ENCODE data around the gene FUT8.
"Not testable (repeated sequence)": the region's sequence is repeated elsewhere in the genome, so short reads cannot be mapped to it uniquely, and the experiment has no call there.

Gene FUT8

DNA sequence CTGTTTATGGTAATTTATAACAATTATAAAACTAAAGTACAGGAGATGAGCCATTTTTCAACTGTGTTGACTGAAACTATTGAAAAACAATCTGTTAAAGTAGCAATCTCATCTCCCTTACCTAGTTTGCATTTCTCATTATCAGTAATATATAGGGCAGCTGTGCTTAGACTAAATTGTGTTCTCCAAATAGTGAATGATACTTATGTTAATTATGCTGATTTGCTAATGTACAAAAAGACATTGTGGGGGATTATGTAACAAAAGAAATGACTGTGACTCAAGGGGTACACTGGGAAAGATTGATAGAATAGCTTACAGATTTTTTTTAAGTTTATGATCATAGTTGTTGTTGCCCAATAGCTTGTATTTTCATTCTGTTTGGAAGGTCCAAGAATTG, 207.7 kb downstream of the FUT8 start:
- Histone ChIP-seq H3K4me3 (ENCODE audit: low read length) (no peak overlapping the region), H3K4me1 (ENCODE audit: control insufficient read depth, insufficient read depth, low read length) (no peaks in the 10 kb centered on the region), H3K36me3 (ENCODE audit: control insufficient read depth, insufficient read depth, low read length) (peaks cover 4% of the 10 kb centered on the region), H3K27me3 (ENCODE audit: control insufficient read depth, insufficient read depth, low read length) (no peaks in the 10 kb centered on the region), H3K9me3 (ENCODE audit: control insufficient read depth, low read length) (no peaks in the 10 kb centered on the region), H3K9ac (ENCODE audit: low read length) (no peak overlapping the region)

DNA sequence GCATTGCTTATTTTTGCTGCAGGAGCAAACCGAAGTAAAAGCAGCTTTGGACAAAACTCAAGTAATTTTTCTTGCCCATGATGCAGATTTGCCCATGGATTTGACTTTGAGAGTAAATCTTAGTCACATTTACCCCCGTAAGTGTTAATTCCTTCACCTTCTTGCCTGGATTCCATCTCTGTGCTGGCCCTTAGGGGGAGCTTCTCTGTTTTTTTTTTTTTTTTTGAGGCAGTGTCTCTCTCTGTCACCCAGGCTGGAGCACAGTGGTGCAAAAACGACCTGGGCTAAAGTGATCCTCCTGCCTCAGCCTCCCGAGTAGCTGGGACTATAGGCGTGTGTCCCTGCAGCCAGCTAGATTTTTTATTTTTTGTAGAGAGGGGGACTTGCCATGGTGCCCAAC, 210.2 kb downstream of the FUT8 start:
- H3K4me3 ChIP-seq (ENCODE audit: low read length): no peak overlapping the region
- no peaks in the 10 kb centered on the region for H3K4me1 ChIP-seq (ENCODE audit: control insufficient read depth, insufficient read depth, low read length)
- H3K27me3 ChIP-seq (ENCODE audit: control insufficient read depth, insufficient read depth, low read length): no peaks in the 10 kb centered on the region
- peaks cover 4% of the 10 kb centered on the region for H3K36me3 ChIP-seq (ENCODE audit: control insufficient read depth, insufficient read depth, low read length)
- no peak overlapping the region for H3K9ac ChIP-seq (ENCODE audit: low read length)
- H3K9me3 ChIP-seq (ENCODE audit: control insufficient read depth, low read length): no peaks in the 10 kb centered on the region

DNA sequence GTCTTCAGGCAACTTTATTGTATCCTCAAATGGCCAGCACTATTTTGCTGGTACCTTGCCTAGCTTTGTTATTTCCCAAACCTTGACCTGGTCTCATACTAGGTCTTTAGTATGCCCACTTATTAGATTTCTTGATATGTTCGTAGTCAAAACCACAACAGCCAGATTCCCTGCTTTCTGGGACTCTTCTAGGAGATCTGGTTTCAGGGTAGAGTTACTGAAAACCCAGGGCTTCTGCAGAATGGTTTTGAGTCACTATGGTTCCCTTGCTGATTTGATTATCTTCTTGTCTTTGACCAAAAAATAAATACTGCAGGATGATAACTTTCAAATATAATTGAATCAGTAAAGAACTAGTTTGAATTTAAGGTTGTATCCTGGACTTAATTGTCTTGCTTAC, 211.2 kb downstream of the FUT8 start:
- Histone ChIP-seq H3K27me3 (ENCODE audit: control insufficient read depth, insufficient read depth, low read length) (no peaks in the 10 kb centered on the region), H3K4me1 (ENCODE audit: control insufficient read depth, insufficient read depth, low read length) (no peaks in the 10 kb centered on the region), H3K9ac (ENCODE audit: low read length) (no peak overlapping the region), H3K4me3 (ENCODE audit: low read length) (no peak overlapping the region), H3K9me3 (ENCODE audit: control insufficient read depth, low read length) (no peaks in the 10 kb centered on the region), H3K36me3 (ENCODE audit: control insufficient read depth, insufficient read depth, low read length) (peaks cover 4% of the 10 kb centered on the region)

DNA sequence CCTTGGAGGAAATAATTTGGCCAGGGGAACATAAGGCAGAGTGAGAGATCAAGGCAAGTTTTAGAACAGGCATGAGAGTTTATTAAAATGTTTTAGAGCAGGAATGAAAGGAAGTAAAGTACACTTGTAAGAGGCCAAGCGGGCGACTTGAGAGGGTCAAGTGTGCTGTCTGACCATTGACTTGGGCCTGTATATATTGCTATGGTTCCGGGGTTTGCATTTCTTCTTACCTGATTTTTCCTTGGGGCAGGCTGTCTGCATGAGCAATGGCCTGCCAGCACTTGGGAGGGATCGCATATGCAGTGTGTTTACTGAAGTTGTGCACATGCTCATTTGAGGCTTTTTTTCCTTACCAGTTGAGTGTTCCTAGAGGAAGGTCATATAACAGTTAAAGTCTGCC, 214.8 kb downstream of the FUT8 start:
- H3K4me3 ChIP-seq (ENCODE audit: low read length): no peak overlapping the region
- no peaks in the 10 kb centered on the region for H3K9me3 ChIP-seq (ENCODE audit: control insufficient read depth, low read length)
- no peaks in the 10 kb centered on the region for H3K27me3 ChIP-seq (ENCODE audit: control insufficient read depth, insufficient read depth, low read length)
- H3K4me1 ChIP-seq (ENCODE audit: control insufficient read depth, insufficient read depth, low read length): no peaks in the 10 kb centered on the region
- no peak overlapping the region for H3K9ac ChIP-seq (ENCODE audit: low read length)
- no peaks in the 10 kb centered on the region for H3K36me3 ChIP-seq (ENCODE audit: control insufficient read depth, insufficient read depth, low read length)

DNA sequence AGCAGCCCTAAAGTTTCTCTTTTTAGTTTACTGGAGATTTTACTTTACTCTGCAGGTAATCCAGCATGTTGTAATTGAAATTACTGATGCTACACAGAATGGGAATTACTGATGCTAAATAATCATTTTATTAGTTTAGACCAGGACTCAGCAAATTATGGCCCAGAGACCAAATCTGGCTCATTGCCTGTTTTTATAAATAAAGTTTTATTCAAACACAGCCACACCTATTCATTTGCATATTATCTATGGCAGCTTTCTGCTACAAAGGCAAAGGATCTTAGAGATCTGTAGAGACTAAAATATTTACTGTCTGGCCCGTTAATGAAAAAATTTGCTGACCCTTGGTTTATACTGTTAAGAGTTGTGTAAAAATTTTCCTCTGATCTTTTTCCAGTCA, 216.1 kb downstream of the FUT8 start:
- Histone ChIP-seq H3K4me3 (ENCODE audit: low read length) (no peak overlapping the region), H3K9me3 (ENCODE audit: control insufficient read depth, low read length) (no peaks in the 10 kb centered on the region), H3K27me3 (ENCODE audit: control insufficient read depth, insufficient read depth, low read length) (no peaks in the 10 kb centered on the region), H3K4me1 (ENCODE audit: control insufficient read depth, insufficient read depth, low read length) (no peaks in the 10 kb centered on the region), H3K9ac (ENCODE audit: low read length) (no peak overlapping the region), H3K36me3 (ENCODE audit: control insufficient read depth, insufficient read depth, low read length) (no peaks in the 10 kb centered on the region)

DNA sequence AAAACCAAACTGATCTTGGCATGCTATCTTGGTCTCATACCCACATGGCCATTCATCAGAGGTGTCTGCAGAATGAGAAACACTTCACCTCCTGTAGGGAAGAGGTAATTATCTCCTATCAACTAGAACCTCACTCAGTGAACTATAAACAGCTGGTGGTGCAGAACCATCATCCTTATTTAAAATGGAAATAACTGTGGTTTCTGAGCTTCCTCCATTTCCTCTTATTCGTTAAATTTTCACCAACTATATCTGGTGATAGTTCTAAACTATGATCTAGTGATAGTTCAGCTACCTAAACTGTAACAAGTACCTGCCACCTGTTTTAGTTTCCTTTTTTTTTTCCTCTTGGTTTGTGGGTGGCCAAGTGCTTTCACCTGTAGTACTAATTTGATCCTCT, 218.5 kb downstream of the FUT8 start:
- Histone ChIP-seq H3K27me3 (ENCODE audit: control insufficient read depth, insufficient read depth, low read length) (no peaks in the 10 kb centered on the region), H3K4me1 (ENCODE audit: control insufficient read depth, insufficient read depth, low read length) (no peaks in the 10 kb centered on the region), H3K9me3 (ENCODE audit: control insufficient read depth, low read length) (no peaks in the 10 kb centered on the region), H3K4me3 (ENCODE audit: low read length) (no peak overlapping the region), H3K36me3 (ENCODE audit: control insufficient read depth, insufficient read depth, low read length) (no peaks in the 10 kb centered on the region), H3K9ac (ENCODE audit: low read length) (no peak overlapping the region)

DNA sequence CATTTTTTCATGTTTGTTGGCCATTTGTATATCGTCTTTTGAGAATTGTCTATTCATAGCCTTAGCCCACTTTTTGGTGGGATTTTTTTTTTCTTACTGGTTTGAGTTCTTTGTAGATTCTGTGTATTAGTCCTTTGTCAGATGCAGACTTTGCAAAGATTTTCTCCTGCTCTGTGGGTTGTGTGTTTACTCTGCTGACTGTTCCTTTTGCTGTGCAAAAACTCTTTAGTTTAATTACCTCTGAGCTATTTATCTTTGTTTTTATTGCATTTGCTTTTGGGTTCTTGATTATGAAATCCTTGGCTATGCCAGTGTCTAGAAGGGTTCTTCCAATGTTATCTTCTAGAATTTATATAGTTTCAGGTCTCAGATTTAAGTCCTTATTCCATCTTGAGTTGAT, 220.0 kb downstream of the FUT8 start:
- Histone ChIP-seq H3K36me3 (ENCODE audit: control insufficient read depth, insufficient read depth, low read length) (no peaks in the 10 kb centered on the region), H3K9me3 (ENCODE audit: control insufficient read depth, low read length) (no peaks in the 10 kb centered on the region), H3K27me3 (ENCODE audit: control insufficient read depth, insufficient read depth, low read length) (no peaks in the 10 kb centered on the region), H3K9ac (ENCODE audit: low read length) (no peak overlapping the region), H3K4me3 (ENCODE audit: low read length) (no peak overlapping the region), H3K4me1 (ENCODE audit: control insufficient read depth, insufficient read depth, low read length) (peaks cover 1% of the 10 kb centered on the region)

DNA sequence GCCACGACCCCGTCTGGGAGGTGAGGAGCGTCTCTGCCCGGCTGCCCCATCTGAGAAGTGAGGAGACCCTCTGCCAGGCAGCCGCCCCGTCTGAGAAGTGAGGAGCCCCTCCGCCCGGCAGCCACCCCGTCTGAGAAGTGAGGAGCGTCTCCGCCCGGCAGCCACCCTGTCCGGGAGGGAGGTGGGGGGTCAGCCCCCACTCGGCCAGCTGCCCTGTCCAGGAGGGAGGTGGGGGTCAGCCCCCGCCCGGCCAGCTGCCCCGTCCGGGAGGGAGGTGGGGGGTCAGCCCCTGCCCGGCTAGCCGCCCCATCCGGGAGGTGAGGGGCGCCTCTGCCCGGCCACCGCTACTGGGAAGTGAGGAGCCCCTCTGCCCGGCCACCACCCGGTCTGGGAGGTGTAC, 221.1 kb downstream of the FUT8 start:
- H3K4me3 ChIP-seq (ENCODE audit: low read length); H3K36me3 ChIP-seq (ENCODE audit: control insufficient read depth, insufficient read depth, low read length); H3K4me1 ChIP-seq (ENCODE audit: control insufficient read depth, insufficient read depth, low read length): not testable (repeated sequence)

DNA sequence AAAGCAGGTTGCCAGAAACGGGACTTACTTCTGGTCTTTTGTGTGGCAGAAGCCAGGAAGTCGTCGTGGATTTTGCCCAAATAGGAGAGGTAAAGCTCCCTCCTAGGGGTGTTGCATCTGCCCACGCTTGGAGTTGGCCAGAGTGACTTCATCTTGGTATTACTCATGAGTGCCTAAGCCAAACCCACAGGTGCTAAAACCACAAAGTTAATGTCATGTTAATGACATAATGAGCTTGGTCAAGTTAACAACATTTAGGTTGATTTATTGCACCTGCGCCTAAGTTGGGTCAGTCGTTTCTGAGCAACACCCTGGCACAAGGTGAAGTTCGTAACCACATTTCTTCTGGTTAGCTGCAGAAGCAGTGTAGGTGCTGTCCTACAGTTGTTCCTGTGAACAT, 225.2 kb downstream of the FUT8 start:
- H3K9ac ChIP-seq (ENCODE audit: low read length): no peak overlapping the region
- H3K36me3 ChIP-seq (ENCODE audit: control insufficient read depth, insufficient read depth, low read length): no peaks in the 10 kb centered on the region
- H3K4me3 ChIP-seq (ENCODE audit: low read length): no peak overlapping the region
- no peaks in the 10 kb centered on the region for H3K27me3 ChIP-seq (ENCODE audit: control insufficient read depth, insufficient read depth, low read length)
- H3K4me1 ChIP-seq (ENCODE audit: control insufficient read depth, insufficient read depth, low read length): peaks cover 10% of the 10 kb centered on the region
- H3K9me3 ChIP-seq (ENCODE audit: control insufficient read depth, low read length): no peaks in the 10 kb centered on the region

More for the DNA sequence above, 221.1 kb downstream of the FUT8 start:
- not testable (repeated sequence) for H3K9me3 ChIP-seq (ENCODE audit: control insufficient read depth, low read length); H3K9ac ChIP-seq (ENCODE audit: low read length); H3K27me3 ChIP-seq (ENCODE audit: control insufficient read depth, insufficient read depth, low read length)

DNA sequence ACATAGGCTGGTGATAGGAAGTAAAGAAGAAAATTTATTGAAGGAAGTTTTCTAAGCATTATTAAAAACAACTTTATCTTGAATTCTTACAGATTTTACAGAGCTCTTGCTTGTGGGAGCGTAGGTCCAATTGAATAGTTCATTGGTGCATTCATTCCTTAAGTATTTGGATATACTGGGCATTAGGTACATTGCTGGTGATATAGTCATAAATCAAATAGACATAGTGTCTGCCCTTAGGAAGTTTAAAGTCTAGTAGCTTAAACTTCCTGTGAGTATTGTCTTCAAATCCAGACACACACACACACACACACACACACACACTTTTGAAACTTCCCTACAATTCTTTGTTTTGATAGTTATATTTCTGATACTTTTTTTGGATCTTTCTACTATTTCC, 226.7 kb downstream of the FUT8 start:
- no peaks in the 10 kb centered on the region for H3K9me3 ChIP-seq (ENCODE audit: control insufficient read depth, low read length)
- no peak overlapping the region for H3K9ac ChIP-seq (ENCODE audit: low read length)
- H3K4me1 ChIP-seq (ENCODE audit: control insufficient read depth, insufficient read depth, low read length): peaks cover 10% of the 10 kb centered on the region
- no peaks in the 10 kb centered on the region for H3K36me3 ChIP-seq (ENCODE audit: control insufficient read depth, insufficient read depth, low read length)
- H3K27me3 ChIP-seq (ENCODE audit: control insufficient read depth, insufficient read depth, low read length): no peaks in the 10 kb centered on the region
- no peak overlapping the region for H3K4me3 ChIP-seq (ENCODE audit: low read length)

DNA sequence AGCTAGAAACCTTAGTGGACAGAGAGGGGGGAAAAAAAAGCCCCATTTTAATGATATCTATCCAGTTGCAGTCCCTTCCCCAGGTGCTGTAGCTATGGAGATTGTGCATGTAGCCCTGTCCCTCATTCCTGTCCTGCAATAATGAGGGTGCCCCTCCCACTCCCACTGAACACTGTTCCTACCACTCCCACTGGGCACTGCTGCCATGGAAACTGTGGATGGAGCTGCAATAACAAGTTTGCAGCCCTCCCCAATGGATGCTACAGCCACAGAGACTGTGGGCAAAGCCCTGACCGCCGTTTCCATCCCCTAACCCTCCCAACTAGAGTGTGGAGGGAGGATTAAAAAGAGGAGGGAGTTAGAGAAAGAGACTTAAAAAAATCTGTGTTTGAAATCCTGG, 238.3 kb downstream of the FUT8 start:
- Histone ChIP-seq H3K4me1 (ENCODE audit: control insufficient read depth, insufficient read depth, low read length) (no peaks in the 10 kb centered on the region), H3K9ac (ENCODE audit: low read length) (no peak overlapping the region), H3K9me3 (ENCODE audit: control insufficient read depth, low read length) (no peaks in the 10 kb centered on the region), H3K36me3 (ENCODE audit: control insufficient read depth, insufficient read depth, low read length) (no peaks in the 10 kb centered on the region), H3K27me3 (ENCODE audit: control insufficient read depth, insufficient read depth, low read length) (no peaks in the 10 kb centered on the region), H3K4me3 (ENCODE audit: low read length) (no peak overlapping the region)

DNA sequence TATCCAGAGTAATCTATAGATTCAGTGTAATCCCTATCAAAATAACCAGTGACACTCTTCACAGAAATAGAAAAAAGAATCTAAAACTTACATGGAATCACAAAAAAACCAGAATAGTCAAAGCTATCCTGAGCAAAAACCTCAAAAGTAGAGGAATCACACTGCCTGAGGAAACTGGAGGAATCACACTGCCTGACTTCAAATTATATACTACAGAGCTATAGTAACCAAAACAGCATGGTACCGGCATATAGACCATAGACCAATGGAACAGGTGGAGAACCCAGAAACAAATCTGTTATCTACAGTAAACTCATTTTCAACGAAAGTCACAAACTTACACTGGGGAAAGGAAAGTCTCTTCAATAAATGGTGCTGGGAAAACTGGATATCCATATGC, 244.0 kb downstream of the FUT8 start:
- Histone ChIP-seq H3K36me3 (ENCODE audit: control insufficient read depth, insufficient read depth, low read length) (no peaks in the 10 kb centered on the region), H3K9ac (ENCODE audit: low read length) (no peak overlapping the region), H3K27me3 (ENCODE audit: control insufficient read depth, insufficient read depth, low read length) (no peaks in the 10 kb centered on the region), H3K9me3 (ENCODE audit: control insufficient read depth, low read length) (no peaks in the 10 kb centered on the region), H3K4me1 (ENCODE audit: control insufficient read depth, insufficient read depth, low read length) (peaks cover 16% of the 10 kb centered on the region), H3K4me3 (ENCODE audit: low read length) (no peak overlapping the region)

DNA sequence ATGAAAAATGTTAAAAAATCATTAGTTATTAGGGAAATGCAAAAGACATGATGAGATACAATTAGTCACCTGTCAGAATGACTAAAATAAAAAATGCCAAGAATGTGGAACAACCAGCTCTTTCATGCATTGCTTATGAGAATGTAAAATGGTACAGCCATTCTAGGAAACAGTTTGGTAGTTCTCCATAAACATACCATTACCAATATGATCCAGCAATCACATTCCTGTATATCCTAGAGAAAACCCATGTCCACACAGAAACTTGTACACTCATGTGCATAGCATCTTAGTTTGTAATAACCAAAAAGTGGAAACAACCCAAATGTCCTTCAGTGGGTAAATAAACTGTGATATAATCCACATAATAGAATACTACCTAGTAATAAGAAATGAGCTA, 245.7 kb downstream of the FUT8 start:
- Histone ChIP-seq H3K4me1 (ENCODE audit: control insufficient read depth, insufficient read depth, low read length) (peaks cover 21% of the 10 kb centered on the region), H3K36me3 (ENCODE audit: control insufficient read depth, insufficient read depth, low read length) (no peaks in the 10 kb centered on the region), H3K9me3 (ENCODE audit: control insufficient read depth, low read length) (no peaks in the 10 kb centered on the region), H3K4me3 (ENCODE audit: low read length) (no peak overlapping the region), H3K9ac (ENCODE audit: low read length) (no peak overlapping the region), H3K27me3 (ENCODE audit: control insufficient read depth, insufficient read depth, low read length) (no peaks in the 10 kb centered on the region)
